NOMO-1 (cell line): Measurements from ENCODE around the gene TNPO3.
"Not testable (repeated sequence)": the region's sequence is repeated elsewhere in the genome, so short reads cannot be mapped to it uniquely, and the experiment has no call there.

Source experiments
- DNase-seq, 2 experiments: peaks; one replicate each; lab custom pipeline; 2025; ENCODE audit not compliant: unreplicated experiment in 2 of 2; lab: John Stamatoyannopoulos, UW

TNPO3 gene

DNA sequence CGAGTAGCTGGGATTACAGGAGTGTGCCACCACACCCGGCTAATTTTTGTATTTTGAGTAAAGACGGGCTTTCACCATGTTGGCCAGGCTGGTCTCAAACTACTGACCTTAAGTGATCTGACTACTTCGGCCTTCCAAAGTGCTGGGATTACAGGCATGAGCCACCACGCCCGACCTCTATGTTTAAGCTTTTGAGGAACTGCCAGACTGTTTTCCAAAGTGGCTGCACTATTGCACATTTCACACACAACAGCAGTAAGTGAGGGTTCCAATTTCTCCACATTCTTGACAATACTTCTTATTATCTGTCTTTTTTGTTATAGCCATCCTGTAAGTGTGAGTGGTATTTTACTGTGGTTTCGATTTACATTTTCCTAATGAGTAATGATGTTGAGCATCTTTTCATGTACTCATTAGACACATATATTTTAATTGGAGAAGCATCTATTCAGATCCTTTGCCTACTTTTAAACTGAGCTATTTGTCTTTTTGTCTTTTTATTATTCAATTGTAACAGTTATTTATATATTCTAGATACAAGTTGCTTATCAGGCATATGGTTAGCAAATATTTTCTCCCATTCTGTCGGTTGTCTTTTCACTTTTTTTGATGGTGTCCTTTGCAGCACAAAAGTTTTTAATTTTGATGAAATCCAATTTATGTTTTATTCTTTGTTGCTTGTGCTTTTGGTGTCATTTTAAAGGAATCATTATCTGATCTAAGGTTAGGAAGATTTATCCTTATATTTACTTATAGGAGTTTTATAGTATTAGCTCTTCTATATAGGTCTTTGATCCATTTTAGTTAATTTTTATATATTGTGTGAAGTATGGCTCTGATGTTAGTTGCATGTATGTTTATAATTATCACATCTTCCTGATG lies 130.0 kb downstream of the TNPO3 start:
- no peak for DNase-seq

- no peak for DNase-seq
Measured at GRCh38 chr7:128923411-128923800, 131.5 kb downstream of the TNPO3 start.

DNA sequence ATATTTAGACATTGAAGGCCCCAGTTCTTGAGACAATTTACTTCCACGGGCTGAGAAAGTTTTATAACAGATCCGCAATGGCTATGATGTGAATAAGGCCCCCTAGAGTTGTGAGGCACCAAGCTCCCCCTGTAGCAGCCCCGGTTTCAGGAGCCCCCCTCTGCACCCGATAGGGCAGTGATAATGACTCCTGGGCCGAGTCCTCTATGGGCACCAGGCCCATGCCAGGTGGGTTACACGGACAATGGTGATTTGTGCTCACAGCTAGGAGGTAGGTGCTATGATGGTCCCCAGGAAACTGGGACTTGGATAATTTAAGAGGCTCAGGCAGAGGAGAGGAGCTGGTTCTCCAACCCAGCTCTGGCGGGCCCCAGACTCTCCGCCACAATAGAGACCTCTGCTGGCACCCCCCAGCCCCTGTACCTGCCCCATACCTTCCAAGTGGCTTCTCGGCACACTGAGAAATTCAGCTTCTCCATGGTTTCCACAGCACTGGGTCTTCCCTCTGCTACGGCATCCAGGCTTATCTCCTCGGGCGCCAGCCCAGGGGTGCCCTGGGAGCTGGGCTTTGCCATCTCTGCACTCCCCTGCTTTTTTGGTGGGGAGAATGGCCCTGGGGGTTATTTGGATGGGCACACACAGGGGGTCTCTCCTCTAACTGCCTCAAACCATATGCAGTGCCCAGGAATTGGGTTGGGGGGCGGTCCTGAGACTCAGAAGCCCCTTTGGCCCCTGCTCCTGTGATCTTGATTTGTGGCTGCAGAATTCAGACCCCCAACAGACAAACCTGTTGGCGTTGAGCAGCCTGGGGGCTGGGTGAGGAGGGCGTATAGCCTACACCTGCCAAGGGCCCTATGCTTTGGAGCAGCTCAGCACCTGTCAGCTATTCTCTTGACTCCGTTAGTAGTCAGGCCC lies 132.2 kb downstream of the TNPO3 start:
- no peak for DNase-seq

GRCh38 chr7:128921866-128922440 lies 133.0 kb downstream of the TNPO3 start:
- DNase-seq: no peak

- no peak for DNase-seq
Measured at GRCh38 chr7:128920913-128921582, 133.9 kb downstream of the TNPO3 start.

- no peak for DNase-seq
Measured at GRCh38 chr7:128919881-128920799, 134.8 kb downstream of the TNPO3 start.

- DNase-seq: no peak
Measured at GRCh38 chr7:128919241-128919640, 135.7 kb downstream of the TNPO3 start.

DNA sequence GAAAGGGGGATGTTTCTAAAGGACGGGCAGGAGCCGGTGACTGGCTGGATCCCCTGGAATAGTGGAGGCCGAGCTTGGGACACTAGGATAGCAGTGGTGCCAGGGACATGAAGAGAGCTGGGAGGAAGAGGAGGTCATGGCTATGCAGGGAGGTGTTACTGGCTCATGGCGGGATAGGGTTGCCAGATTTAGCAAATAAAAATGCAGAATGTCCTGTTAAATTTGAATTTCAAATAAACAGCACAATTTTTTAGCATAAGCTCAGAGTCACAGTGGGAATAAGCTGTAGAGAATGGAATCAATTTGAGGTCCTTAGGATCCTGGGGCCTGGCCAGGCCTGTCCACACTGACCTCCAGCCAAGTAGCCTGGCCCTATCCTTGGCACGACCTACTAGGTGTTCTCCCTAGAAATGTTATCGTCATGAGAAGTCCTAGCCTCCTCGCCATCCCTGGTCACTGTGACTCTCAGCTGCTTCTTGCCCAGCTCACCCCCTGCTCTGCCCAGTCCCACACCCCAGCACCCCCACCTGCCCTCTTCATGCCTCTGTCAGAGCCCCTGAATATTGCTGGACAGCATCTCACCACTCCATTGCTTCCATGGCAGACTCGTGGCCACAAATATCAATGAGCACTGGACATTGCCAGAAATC lies 136.8 kb downstream of the TNPO3 start:
- no peak for DNase-seq

- no peak for DNase-seq
Measured at GRCh38 chr7:128917122-128917521, 137.8 kb downstream of the TNPO3 start.

- no peak for DNase-seq
Measured at GRCh38 chr7:128916643-128916915, 138.3 kb downstream of the TNPO3 start.

DNA sequence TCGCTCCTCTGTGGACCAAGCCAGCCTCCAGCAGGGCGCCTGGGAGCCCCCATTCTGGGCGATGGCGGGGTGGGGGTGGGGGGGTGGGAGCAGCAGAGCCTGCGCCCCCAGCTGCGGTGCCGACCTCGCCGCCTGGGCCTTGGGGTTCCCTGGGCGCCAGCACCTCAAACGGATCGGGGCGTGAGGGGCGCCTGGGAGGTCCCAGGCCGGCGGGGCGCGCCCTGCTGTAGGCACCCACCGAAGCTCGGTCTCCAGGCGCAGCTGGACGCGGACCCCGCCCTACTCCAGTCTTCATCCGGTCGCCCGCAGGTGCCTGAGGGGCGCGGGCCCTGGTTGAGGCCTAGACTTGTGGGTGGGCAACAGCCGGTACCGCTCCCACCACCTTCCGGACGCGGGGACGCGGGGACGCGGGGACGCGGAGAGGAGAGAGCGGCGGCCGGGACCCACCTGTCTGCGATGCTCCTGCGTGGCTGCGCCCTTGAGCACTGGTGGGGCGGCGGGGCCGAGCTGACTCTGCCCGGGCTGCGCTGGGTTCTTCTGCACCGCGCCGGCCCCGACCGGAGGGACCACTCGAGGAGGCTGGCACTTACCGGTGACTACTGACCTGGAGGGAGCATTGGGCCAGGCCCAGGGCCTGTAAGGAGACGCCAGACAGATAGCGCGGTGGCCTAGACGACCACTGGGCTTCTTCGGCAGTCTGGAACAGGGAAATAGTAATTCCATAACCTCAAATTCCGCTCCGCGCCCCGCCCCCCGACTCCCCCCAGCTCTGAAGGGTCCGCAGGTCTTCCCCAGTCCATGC lies 138.9 kb downstream of the TNPO3 start:
- DNase-seq: no peak

GRCh38 chr7:128915271-128915819 lies 139.6 kb downstream of the TNPO3 start:
- no peak for DNase-seq

DNA sequence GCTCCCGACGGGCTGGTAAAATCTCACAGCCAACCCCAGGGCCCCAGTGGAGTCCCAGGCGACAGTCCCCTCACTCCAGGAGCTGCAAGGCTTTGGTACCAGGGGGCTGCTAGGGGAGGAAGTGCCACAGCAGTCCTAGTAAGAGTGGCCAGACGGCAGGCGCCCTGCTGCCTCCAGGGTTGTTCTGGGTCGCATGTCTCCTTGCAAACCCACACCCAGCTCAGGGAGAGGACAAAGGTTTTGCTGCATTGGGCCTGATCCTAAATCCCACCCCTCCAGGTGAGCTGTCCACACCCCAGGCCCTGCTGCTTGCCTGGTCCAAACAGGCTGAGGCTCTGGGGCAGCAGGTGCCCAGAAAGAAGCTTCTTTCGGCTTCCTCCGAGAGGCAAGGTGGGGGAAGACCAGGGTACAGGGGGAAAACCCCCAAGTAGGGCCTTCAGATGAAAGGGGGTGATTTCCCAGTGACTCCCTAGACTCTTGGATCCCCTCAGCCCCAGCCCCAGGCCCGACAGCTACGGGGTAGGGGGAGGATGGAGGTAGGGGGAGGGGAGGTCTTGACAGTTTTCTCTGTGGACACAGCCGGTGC lies 140.3 kb downstream of the TNPO3 start:
- DNase-seq: no peak

DNA sequence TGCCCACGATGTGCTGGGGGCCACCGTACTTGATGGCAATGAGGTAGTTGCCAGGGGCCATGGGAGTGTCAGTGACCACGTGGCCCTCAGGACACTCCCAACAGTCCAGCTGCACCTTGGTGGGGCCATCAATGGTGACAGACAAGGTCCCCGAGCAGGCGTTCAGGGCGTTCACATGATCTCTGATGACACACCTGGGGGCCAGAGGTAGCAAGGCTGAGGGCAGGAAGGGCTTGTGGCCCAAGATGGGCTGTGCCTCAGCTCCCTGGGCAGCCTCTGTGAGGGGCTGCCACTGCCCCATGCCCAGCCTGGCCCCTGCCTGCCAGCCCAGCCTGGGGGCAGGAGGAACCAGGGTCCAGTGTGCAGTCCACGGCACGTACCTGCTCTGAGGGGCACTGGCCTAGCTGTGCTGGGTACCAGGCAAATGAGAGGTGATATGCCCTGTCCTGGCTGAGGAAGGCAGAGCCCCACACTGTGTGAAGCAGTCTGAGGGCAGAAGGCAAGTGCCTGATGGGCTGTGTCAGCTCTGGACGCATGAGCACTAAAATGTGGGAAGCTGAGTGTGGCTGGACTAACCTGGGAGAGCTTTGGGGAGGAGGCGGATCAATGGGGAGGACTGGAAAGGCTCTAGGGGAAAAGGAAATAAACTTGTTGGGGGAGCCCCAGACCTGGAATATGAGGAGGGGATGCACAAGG lies 140.9 kb downstream of the TNPO3 start:
- DNase-seq: no peak

DNA sequence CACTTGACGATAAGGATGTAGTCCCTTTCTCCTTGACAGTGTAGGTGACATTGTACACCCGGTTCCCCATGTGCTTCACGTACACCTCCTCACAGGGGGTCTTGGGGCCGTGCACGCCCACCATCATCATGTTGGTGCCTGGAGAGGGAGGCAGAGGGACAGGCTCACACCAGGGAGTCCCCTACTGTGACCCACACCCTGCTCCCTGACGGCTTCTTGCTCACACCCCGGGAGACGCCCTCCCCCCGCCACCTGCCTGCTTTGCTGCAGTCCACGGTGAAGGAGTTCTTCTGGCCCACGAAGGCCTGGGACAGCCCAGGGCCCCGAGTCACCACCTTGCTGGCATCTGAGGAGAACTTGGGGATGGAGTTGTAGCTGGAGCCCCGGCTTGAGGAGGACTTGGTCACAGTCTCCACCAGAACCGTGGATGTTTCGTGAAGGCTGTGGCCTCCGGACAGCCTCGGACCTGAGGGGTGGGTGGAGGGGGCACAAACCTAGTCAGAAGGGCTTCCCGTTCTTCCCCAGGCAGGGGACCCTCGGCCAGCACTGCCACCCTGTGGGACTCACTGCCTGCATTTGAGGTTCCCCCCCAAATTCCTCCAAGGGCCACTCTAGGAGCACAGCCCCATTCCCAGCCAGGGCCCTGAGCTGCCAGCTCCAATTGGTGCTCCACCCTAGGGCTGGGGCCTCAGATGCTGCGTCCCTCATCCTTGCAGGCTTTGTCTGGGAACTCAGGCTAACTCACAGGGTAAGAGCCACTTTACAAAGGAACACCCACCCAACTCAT lies 142.0 kb downstream of the TNPO3 start:
- not testable (repeated sequence) for DNase-seq

DNA sequence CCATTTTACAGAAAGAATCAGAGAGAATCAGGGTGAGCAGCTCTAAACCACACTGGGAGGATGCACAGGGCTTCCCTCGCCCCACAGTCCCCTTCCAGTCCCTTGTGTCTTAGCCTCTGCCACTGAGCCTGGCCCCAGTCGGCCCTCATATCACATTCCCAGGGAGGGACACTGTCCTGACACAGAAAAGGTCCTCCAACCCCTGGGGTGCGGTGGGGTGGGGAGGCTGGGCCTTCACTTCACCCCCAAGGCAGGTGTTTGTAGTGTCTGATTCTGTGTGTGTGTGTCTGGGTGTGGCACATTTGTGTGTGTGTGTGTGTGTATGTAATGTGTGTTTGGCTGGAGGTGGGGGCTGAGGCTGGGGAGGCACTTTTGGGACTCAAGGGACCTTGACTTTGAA lies 142.6 kb downstream of the TNPO3 start:
- DNase-seq: no peak
